Iris pigment epithelial cell (primary cell): ENCODE data around the gene MGAT3.

Experiments used
- DNase-seq: peaks from one replicate; pipeline ENCODE4 v3.0.0-alpha.2; 2011; ENCODE audit warnings: low read depth

MGAT3 gene

DNA sequence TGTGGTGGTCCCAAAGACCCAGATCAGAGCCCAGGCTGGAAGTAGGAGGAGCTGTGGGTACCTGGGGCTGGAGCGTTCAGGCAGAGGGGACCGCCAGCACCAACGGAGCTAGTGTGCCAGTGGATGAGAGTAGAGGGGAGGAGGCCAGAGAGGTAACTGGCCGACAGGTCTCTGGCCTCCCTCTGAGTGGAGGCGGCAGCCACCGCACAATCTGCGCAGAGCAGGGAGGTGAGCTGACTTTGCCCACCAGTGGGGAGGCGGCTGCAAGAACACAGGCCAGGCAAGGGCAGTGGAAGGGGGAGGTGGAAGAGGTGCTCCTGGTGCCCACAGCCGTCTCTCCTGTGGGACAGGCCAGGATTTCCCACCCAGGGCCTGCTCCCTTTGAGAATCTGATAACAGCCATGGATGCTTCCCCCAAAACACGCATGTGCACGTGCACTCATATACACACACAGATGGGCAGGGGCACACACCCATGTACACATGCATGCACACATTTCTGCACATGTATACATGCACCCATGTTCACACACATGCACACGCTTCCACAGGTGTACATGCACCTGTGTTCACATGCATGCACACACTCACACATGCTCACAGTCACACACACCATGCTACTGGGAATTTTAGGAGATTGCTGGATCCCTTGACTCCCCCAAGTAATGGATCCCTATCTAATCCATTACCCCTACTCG, 6.4 kb upstream of the MGAT3 start:
- no peak for DNase-seq

GRCh38 chr22:39452740-39453040, 4.1 kb upstream of the MGAT3 start:
- DNase-seq: no peak

GRCh38 chr22:39453765-39454378, 2.9 kb upstream of the MGAT3 start:
- no peak for DNase-seq

- no peak for DNase-seq
These were observed 2.4 kb upstream of the MGAT3 start for GRCh38 chr22:39454385-39454871.

- no peak for DNase-seq
These were observed 365 bp downstream of the MGAT3 start for GRCh38 chr22:39457198-39457555.

DNA sequence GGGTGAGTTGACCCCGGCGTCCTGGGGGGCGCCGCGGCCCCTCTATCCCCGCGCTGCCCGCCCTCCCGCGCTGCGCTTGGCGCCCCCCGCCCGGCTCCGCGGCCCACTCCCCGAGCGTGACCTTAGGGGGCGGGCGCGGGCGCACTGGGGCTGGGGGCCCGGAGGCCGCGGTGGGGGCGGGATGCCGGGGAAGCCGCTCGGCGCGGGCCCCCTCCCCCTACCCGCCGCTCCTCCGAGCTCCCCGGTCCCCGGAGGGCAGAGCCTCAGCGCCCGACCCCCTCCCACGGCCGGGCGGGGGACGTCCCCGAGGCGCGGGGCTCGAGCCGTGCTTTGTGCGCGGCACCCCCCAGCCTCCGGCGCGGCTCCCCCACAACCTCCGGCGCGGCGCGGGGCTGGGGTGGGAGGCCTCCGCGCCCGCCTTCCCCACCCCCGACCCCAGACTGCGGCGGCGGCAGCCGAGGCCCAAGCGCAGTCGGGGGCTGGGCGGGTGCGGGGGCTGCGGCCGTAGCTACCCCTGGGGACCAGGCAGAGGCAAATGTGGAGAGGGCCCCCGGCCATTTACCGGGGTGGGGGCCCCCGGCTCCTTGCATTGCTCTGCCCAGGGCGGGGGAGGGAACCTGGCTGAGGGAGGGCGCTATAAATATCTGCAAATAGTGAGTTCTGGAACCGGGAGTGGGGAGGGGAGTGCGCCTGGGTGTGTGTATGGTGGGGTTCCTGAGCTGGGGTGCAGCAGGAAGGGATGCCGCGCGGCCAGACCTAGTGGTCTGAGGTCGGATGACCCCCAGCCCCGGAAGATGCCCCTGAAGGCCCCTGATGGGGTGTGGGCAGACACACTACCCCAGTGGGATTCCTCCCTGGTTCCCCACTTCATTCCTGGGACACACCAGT, 988 bp downstream of the MGAT3 start:
- DNase-seq: no peak

DNA sequence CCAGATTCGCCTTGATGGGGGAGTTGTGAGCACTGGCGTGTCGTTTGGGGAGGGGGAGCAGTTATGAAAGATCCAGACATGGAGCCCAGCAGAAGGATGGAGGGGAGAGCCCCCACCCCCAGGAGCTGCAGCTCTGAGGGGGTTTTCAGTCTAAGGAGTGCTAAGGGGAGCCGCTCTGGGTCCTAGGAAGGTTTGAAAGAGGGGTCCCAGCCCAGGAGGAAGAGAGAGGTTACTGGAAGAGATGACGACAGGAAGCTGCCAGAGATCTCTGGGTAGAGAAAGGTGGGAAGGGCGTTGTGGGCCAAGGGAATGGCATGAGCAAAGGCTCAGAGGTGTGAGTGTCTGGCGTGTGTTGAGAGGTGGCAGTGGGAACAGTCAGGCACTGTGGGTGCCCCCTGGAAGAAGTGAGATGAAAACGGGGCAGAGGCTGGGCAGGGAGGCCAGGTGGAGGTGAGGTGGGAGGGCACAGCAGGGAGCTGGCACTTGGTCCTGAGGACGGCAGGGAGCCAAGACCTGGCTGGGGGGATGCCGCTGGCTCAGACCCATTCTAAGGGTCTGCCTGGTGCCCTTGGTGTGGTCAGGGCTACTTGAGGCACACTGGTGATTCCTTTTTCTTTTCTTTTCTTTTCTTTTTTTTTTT, 1.8 kb downstream of the MGAT3 start:
- DNase-seq: no peak

DNA sequence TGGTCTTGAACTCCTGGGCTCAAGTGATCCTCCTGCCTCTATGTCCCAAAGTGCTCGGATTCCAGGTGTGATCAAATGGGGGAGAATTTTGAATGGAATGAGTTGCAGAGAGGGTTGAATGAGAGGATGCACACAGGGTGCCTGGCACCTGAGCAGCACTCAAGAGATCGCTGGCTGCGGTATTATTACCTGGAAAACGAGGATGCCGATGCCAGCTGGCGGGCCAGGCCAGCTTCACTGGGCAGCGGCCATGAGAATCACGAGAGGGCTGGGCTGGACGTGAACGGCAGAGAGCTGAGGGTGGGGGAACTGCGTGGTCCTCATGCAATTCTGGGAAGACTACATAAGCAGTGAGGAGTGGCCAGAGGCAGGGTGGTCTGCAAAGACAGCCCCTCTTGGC, 2.9 kb downstream of the MGAT3 start:
- no peak for DNase-seq

DNA sequence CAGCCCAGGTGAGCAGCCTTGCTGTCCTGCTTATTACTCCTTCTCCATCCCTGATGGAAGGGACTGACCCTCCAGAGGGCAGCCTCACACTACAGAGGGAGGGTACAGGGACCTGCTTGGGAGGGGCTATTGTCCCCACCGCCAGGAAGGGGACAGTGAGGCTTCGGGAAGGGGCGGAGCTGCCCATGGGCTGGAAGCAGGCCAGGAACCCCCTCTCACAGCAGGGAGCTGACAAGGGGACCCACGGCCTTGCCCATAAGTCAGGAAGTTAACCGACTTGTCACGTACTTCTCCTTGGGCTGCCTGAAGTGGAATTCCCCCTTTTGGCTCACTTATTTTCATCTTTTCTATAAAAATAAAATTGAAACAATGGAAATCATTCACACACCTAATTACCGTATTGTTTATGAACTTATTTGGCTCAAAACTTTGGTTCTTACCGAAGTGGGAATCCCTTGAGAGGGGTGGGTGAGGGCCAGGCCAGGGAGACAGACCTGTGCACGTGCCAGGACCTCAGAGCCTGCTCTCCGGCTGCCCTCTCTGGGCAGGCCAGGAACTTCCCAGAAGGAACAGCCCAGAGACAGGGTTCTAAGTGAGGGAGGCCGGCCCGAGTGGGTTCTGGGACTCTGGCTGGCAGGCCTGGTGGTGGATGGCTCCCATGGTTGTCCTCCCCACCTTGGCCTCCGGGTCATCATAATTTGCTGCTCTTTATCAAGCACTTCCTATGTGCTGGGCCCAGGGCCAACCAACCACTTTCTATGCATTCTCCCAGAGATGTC, 5.8 kb downstream of the MGAT3 start:
- DNase-seq: no peak

DNA sequence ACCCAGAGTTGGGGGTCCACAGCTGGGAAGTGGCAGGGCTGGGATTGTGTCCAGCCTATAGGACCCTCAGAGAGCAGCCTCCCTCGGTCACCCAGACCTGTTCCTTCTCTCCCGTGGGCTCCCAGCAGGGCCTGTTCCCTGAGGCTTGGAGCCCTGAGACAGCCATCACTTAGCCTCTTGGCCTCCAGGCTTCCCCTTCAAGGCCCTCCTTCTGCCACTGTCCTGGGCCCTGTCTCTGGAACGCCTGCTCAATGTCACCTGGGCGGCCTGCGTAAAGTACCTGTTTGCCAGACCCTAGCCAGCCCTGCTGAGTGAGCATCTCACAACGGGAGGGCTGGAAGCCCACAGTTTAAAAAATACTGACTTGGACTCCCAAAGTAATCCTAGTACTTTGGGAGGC, 6.5 kb downstream of the MGAT3 start:
- no peak for DNase-seq

DNA sequence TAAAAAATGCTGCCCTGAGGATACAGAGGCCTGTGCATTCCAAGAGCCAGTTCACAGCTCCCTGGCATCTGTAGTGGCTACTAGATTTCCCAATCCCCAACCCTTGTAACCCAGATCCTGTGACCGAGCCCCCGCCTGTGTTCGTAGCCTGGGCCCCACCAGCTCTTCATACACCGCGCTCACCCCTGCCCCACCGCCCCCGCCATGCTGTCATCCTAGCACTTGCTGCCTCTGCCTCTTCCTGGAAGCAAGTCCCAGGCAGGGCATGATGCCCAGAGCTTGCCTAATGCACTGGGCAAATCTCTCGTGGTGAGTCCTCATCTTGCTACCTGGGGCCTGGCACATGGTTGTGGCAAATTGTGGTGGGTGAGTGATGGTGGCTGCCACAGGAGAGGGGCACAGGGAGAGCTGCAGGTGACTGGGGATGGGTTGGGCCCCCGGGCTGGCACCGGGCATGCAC, 7.1 kb downstream of the MGAT3 start:
- no peak for DNase-seq

- DNase-seq: no peak
These were observed 9.6 kb downstream of the MGAT3 start for GRCh38 chr22:39466228-39467006.

DNA sequence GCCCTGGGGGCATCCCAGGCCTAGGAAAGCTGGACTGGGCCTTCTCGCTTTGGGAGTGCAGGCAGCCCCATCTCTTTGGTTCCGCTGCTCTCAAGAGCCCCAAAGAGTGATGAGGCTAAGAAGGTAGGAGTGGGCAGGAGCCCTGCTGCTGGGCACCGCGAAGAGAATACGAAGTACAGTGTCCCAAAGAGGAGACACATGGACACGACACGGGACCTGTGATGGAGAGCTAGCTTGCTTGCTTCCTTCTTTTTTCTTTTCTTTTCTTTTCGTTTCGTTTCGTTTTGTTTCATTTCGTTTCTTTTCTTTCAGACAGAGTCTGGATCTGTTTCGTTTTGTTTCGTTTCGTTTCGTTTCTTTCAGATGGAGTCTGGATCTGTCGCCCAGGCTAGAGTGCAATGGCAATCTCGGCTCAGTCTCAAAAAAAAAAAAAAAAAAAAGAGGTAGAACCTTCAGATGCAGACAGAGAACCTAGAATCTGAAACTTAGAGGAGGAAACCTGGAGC, 10.6 kb downstream of the MGAT3 start:
- no peak for DNase-seq

- no peak for DNase-seq
These were observed 11.9 kb downstream of the MGAT3 start for GRCh38 chr22:39468487-39469325.

- no peak for DNase-seq
These were observed 12.5 kb downstream of the MGAT3 start for GRCh38 chr22:39469326-39469680.

DNA sequence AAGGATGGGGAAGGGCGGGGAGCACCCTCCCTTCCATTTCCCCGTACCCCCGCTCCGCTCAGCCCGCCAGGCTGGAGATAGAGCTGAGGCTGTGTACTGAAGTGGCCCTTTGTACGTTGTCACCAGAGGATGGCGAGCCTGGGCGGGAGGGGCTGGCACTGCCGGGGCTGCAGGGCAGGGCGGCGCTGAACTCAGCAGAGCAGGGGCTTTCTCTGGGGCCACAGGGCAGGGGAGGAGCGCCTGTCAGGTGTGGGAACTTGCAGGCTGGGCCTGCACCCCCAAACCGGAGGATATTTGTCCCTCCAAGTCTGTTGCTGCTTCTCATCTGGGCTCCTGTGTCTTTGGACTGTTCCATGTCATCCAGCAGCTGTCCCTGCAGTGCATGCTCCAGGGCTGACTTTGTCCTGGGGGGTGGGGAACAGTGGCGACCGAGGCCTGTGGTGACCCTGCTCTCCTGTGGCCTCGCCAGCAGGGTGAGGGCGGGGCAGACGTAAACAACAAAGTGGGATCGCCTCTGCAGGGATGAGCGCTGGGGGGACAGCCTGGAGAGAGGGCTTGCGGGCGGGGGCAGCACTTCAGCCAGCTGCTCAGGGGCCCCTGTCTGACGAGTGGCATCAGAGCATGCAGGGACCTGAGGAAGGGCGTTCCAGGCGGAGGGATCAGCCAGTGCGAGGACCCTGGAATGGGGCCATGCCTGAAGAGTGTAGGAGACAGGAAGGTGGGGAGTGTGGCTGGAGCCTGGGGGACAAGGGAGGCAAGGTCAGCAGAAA, 13.1 kb downstream of the MGAT3 start:
- no peak for DNase-seq

DNA sequence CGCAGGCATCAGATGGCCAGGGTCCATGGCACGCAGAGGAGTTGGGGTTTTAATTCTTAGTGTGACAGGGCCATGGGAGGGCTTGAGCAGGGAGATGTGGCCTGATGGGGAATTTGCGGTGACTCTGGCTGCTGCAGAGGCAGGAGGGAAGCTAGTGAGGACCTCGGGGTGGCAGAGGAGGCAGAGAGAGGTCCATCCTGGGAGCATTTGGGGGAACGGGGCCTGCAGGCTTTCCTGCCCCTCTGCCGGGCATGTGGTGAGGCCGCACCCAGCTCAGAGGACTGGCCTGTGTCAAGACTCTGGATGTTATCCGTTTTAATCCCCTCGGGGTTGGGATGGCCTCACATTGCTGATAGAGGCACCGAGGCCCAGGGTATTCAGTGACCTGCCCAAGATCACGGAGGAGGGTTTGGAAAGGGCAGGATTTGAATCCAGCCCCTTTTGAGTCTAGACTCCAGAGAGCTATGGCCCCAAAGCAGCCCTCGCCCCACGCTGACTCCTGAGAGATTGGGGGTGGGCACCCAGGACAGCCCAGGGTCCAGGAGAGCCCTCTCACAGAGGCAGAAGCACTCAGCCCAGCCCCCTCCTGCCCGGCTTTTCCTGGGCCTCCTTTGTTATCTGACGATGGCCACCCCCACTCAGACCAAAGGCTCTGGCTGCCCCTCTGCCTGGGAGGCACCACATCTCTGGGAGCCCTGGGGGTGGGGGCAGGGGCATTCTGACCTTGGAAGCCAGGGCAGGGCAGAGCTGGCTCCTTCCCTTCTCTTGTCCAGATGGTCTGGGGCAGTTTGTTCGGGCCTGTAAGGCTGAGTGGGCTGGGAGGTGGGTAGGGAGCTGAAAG, 13.9 kb downstream of the MGAT3 start:
- DNase-seq: no peak
